SU-DHL-6 (cell line): ENCODE results near the gene ASTN2.

Source experiments
- CTCF ChIP-seq: fragments of 200-600 bp; sonication (generic); IDR thresholded peaks from one replicate; pipeline ENCODE4 v1.5.1; 2017; ENCODE audit warnings: antibody characterized with exemption, mild to moderate bottlenecking, low read length, moderate library complexity; ENCODE audit not compliant: insufficient read depth, poor library complexity, severe bottlenecking
- EZH2phosphoT487 ChIP-seq: fragments of 200-600 bp; sonication (generic), shearing (Covaris generic); conservative IDR thresholded peaks from 2 replicates; pipeline ENCODE4 v1.6.1; 2018; ENCODE audit warnings: mild to moderate bottlenecking, antibody characterized with exemption, low read length, moderate library complexity, mixed read lengths

- TF ChIP-seq CTCF (no peak), EZH2phosphoT487 (no peak)
Observed at GRCh38 chr9:116721411-116721810, 693.4 kb downstream of the ASTN2 start.
